HG03457 (cell line): ENCODE data around the gene SFTPA2.
"Not testable (repeated sequence)": the region's sequence is repeated elsewhere in the genome, so short reads cannot be mapped to it uniquely, and the experiment has no call there.

ENCODE experiments used
- ATAC-seq: cut with Tn5 transposase; IDR thresholded peaks from one replicate; pipeline ENCODE4 v1.9.1; 2021; ENCODE audit warnings: moderate number of reproducible peaks; ENCODE audit not compliant: unreplicated experiment

Gene SFTPA2

GRCh38 chr10:79561257-79561656 is 1.1 kb upstream of the SFTPA2 start:
- ATAC-seq, result no peak

GRCh38 chr10:79559726-79560125 is 481 bp downstream of the SFTPA2 start:
- no peak for ATAC-seq

- not testable (repeated sequence) for ATAC-seq
Observed at GRCh38 chr10:79556961-79557360, 3.2 kb downstream of the SFTPA2 start.

GRCh38 chr10:79555354-79556309 is 4.6 kb downstream of the SFTPA2 start:
- ATAC-seq, result no peak

- no peak for ATAC-seq
Observed at GRCh38 chr10:79552143-79552542, 8.1 kb downstream of the SFTPA2 start.

GRCh38 chr10:79547973-79548372 is 12.2 kb downstream of the SFTPA2 start:
- no peak for ATAC-seq

- ATAC-seq, result not testable (repeated sequence)
Observed at GRCh38 chr10:79547128-79547527, 13.1 kb downstream of the SFTPA2 start.

GRCh38 chr10:79544926-79545659 is 15.1 kb downstream of the SFTPA2 start:
- ATAC-seq, result not testable (repeated sequence)

GRCh38 chr10:79544408-79544807 is 15.8 kb downstream of the SFTPA2 start:
- not testable (repeated sequence) for ATAC-seq

- no peak for ATAC-seq
Observed at GRCh38 chr10:79542626-79543025, 17.6 kb downstream of the SFTPA2 start.

GRCh38 chr10:79540930-79541329 is 19.3 kb downstream of the SFTPA2 start:
- ATAC-seq, result peak; percentile 89

- not testable (repeated sequence) for ATAC-seq
Observed at GRCh38 chr10:79538311-79538710, 21.9 kb downstream of the SFTPA2 start.

GRCh38 chr10:79533903-79534175 is 26.4 kb downstream of the SFTPA2 start:
- not testable (repeated sequence) for ATAC-seq

- not testable (repeated sequence) for ATAC-seq
Observed at GRCh38 chr10:79533142-79533902, 26.9 kb downstream of the SFTPA2 start.

- ATAC-seq, result not testable (repeated sequence)
Observed at GRCh38 chr10:79528261-79528660, 31.9 kb downstream of the SFTPA2 start.

- not testable (repeated sequence) for ATAC-seq
Observed at GRCh38 chr10:79525049-79525710, 35.0 kb downstream of the SFTPA2 start.

GRCh38 chr10:79523157-79523853 is 36.9 kb downstream of the SFTPA2 start:
- not testable (repeated sequence) for ATAC-seq

- not testable (repeated sequence) for ATAC-seq
Observed at GRCh38 chr10:79522464-79522863, 37.7 kb downstream of the SFTPA2 start.

- ATAC-seq, result not testable (repeated sequence)
Observed at GRCh38 chr10:79521751-79522150, 38.5 kb downstream of the SFTPA2 start.

GRCh38 chr10:79517567-79517966 is 42.6 kb downstream of the SFTPA2 start:
- not testable (repeated sequence) for ATAC-seq
